GM21447 (cell line): ENCODE measurements around the gene PRPF6.

Source experiments
- ATAC-seq: cut with Tn5 transposase; IDR thresholded peaks from one replicate; pipeline ENCODE4 v1.9.1; 2021; ENCODE audit not compliant: unreplicated experiment

PRPF6 gene

GRCh38 chr20:63980806-63981728 lies at the start of gene PRPF6:
Gene PRPF6, plus strand, starts transcription at chr20:63981132. Its CDS starts 114 bp downstream, at chr20:63981246.
- ATAC-seq, result peak; percentile 44

DNA sequence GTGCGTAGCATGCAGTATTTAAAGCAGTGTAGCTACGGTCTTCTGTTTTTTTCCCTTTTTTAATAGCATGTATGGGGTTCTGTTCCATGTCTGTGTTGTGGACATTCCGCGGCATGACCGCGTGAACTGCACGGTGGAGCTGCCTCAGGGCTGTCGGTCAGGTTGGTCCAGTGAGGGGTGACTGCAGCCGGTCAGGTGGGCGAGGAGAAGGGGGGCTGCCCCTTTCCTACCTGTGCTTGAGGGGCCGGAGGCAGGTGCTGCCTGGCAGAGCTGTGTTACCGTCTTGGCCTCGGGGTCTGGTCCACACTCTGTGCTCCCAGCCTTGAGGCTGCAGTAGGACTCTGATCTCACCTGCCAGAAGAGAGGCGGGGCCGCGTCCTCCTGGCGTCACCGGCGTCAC lies 49.2 kb upstream of the PRPF6 start:
- ATAC-seq, result no peak

GRCh38 chr20:63932606-63933160 lies 48.2 kb upstream of the PRPF6 start:
- no peak for ATAC-seq

DNA sequence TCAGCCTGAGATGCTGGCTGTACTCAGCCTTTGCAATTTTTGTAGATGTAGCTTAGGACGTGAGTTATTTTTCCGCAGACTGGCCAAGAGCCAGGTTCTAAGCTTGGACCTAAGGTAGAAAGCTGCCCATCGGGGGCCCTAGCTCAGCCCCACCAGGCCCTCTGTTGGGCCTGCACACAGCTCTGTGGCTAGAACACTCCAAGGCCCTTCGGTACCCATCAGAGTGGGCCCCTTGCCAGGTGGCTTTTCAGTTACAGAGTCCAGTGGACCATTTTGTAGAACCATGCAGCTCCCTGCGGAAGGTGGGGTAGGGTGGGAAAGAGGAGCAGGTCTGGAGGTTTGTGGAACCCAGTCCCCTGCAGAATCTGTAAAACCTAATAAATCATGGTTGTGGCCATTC lies 47.3 kb upstream of the PRPF6 start:
- ATAC-seq, result no peak

DNA sequence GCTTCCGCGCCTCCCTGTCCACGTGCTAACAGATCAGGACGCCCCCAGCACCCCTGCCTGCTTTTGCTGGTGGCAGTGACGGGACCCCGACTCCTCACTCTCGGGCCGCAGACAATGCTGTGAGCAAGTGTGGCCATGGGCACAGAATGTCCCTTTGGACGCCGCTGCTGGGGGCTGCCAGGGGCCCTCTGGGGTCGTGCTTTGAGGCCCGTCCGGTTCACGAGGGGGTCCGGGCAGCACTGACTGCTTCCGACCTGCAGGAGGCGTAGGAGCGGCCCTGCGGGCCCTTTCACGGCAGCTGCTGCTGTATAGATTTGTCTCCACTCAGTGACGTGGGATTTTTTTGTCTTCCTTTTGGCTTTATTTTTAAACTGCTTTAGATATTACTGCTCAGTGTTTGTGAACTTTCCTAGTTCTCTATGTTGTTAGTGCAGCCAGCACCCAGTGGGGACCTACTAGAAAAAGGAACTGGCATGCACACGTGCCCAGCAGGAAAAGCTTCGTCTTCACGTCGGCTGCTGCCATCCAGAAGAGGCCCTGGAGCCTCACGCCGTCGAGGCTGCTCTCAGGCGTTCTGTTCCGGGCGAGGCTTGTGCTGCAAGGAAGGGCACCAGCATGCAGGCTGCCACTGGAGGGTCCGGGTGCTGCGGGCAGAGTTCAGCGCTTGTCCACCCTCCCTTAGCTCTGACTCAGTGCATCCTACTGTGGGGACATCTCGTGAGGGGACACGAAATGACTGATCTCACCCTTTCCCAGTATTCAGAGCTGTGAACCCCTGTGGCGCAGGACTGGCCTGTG lies 46.5 kb upstream of the PRPF6 start:
- no peak for ATAC-seq

- ATAC-seq, result no peak
Observed at GRCh38 chr20:63935447-63935846, 45.5 kb upstream of the PRPF6 start.

- no peak for ATAC-seq
Observed at GRCh38 chr20:63937596-63937995, 43.3 kb upstream of the PRPF6 start.

DNA sequence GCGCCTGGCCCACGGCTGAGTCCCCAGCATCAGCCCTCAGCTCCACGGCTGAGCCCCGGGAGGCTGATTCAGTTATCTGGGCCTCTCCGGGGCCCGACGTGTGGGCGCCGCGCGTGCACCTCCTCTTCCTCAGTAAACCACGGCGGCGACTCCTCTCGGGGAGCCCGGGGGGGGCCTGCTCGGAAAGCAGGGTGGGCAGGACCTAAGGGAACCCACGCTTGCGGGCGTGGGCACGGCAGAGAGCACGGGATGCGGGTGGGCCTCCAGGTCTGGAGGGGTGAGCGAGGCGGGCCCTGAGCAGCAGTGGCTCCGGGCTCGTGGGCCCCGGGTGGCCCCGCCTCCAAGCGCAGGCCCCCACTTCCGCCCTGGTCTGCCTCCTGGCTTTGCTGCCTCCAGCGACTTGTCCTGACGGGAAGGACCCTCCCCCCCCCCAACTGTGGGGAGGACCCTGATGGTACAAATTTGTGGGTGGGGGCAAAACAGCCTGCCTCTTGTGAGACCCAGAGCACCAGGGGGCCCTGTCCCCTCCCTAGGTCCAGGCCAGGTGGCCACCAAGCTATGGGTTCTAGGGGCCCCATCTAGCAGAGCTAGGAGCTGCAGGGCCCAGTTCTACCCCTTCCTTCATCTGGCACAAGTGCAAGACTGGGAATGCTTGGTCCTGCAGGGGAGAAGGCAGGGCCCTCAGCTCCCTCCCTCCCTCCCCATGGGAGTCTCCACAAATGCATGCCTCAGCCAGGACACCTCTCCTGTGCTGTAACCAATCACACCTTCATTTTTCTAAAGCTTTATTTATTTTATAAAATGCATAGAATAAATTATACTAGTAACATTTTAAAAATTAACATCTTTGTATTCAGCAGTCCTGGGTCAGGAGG lies 41.6 kb upstream of the PRPF6 start:
- no peak for ATAC-seq

- no peak for ATAC-seq
Observed at GRCh38 chr20:63940071-63940471, 40.9 kb upstream of the PRPF6 start.

GRCh38 chr20:63940472-63941266 lies 40.3 kb upstream of the PRPF6 start:
- ATAC-seq, result no peak

DNA sequence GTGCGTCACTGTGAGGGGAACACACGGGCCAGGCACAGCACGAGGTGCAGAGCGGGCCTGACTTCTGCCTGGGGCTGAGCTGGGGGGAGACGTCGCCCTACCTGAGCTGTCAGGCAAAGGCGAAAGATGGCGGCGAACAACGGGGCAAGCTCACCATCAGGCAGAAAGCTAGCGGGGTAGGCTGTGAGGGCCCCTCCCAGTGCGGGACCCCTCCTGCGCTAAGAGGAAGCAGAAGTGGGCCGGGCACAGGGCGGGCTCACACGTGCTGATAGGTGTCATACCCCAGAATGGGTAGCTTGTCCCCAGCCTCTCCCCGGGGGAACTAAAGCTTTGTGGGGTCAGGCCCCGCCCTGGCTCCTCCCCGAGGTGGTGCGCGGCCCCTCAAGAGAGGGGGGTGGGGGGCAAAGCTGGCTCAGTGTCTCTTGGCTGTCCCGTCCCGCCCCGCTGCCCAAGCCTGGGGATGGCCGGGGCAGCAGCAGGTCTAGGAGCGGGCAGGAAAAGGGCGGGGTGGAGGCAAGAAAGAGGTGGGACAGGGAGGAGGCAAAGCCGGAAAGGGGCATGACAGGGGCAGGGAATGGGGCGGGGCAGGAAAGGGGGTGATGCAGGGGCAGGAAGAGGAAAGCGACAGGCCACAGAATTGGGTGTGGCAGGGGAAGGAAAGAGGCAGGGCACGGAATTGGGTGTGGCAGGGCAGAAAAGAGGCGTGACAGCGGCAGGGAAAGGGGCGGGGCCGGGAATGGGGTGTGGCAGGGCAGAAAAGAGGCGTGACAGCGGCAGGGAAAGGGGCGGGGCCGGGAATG lies 39.5 kb upstream of the PRPF6 start:
- ATAC-seq, result no peak

GRCh38 chr20:63942250-63942951 lies 38.5 kb upstream of the PRPF6 start:
- ATAC-seq, result no peak

- ATAC-seq, result no peak
Observed at GRCh38 chr20:63942969-63943807, 37.7 kb upstream of the PRPF6 start.

DNA sequence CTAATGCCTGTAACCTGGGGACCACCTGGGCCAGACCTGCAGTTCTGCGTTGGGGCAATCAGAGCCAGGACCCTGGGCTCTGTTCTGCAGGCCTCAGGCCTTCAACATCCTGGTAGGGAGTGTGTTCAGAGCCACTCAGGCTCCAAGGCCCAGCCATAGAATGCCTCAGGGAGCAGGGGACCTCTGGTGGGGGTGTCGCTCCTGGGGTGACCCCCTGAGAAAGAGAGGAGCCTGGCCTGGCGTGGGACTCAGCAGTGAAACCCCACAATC lies 37.2 kb upstream of the PRPF6 start:
- ATAC-seq, result no peak

DNA sequence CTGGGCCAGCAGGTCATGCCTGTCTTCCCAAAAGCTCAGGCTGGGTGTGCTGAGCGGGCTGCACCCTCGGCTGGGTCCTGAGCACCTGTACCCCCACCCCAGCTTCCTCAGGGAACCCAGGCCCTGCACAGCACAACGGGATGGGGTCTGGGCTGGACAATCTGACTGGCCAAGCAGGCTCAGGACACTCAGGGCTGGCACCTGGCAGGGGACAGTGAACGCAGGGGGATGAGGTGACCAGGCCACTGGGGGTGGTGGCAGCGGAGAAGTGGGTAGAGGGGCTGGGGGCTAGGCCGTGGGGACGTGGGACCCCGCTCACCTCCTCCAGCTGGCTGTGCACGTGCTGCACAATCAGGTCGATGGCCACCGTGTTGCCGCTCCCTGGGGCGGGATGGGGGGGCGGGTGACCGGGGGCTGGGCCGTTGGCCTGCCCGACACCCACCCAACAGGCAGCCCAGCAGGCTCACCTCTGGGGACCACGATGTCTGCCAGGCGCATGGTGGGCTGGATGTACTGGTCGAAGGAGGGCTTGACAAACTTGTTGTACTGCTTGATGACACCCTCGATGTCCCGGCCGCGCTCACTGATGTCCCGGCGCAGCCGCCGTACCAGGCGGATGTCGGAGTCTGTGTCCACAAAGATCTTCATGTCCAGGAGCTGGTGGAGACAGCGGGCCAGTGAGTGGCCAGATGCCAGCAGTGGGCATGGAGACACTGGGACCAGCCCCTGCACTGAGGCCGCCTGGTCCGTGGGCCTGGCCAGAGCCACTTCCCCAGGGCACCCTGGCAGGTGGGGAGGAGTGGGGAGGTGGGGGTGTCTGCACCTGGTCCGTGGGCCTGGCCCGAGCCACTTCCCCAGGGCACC lies 36.6 kb upstream of the PRPF6 start:
- no peak for ATAC-seq

DNA sequence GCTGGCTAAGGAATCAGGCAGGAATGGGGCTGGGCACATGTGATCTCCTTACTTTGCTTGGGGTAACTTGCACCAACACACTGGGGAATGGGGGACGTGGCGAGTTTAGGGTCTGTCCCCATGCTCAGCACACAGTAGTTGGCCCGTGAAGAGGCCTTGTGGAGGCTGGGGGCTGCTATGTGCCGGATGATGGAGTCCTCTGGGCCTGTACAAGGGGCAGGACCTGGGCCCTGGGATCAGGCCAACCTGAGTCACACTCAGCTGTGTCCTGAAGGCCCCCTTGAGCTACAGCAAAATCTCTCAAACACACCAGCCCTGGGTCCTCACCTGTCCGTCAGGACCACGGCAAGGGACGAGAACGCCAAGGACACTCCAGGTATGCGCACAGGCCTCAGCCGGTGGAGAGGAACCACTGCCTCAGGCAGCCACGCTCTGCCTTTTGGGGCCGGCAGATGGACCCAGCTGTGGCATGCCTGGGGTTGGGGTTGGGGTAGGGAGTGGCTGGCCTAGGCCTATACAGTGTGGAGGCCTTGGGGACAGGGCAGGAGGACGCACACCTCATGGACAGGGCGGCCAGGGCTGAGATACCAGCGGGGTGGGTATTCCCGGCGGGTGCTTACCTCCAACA lies 35.8 kb upstream of the PRPF6 start:
- no peak for ATAC-seq
